ENCODE results near the gene CEP70. TPM values are rescaled to one million over a fixed set of nuclear protein-coding genes. Genes with fewer than 3 reads are reported as not detected.

CEP70 gene
- total RNA-seq, 2 experiments from 2014 or later: 9.3 to 11.4 TPM

DNA sequence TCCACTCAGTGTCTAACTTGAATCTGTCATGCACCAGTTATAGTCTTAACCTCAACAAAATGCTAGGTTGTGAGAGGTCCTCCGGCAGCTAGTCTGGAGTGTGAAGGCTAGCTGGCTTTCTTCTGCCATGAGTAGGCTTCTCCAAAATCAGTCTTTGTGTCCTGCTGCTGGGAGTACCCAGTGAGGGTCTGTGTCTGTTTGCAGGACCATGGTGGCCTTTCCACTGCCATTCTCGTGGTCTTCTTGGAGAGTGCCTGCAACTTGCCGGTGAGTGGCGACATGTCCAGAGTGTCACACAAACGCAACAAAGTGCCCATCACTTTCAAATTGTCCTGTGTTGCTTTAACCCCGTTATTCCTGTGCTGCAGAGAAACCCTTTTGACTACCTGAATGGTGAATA lies 125.6 kb downstream of the CEP70 start:
- Mint-ChIP-seq H3K4me3 (no peak overlapping the region), H3K9me3 (ENCODE audit: low read depth) (no peaks in the 10 kb centered on the region), H3K36me3 (ENCODE audit: low read depth) (no peaks in the 10 kb centered on the region), H3K4me1 (no peaks in the 10 kb centered on the region), H3K27ac (no peak overlapping the region), H3K27me3 (peaks cover 5% of the 10 kb centered on the region)
- ChIA-PET CTCF (interaction anchor here (1.1 kb wide), 1 partner anchor 448 kb away, joined by 5 read pairs; no protein-coding TSS in a partner anchor), POLR2A (no interaction called here)
- ATAC-seq: no peak
- DNase-seq: no peak
- intact Hi-C loops (cut with DNase I, micrococcal nuclease): no loop called here

DNA sequence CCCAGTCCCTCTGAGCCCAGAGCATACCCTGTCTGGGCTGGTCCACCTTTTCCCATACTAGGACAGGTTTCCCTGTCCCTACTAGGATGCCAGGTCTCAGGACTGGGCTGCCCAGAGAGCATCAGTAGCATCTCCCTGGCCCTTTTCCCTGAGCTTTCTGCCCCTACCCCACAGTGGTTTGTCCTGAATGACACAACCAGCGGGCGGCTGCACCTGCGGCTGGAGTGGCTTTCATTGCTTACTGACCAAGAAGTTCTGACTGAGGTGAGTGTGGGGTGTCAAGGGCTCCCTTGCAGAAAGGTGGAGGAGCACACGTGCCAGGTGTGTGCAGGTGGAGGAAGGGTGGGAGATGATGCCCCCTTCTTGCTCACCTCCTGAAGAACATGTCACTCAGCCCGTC lies 126.1 kb downstream of the CEP70 start:
- Mint-ChIP-seq H3K9me3 (ENCODE audit: low read depth) (no peaks in the 10 kb centered on the region), H3K4me1 (no peaks in the 10 kb centered on the region), H3K4me3 (no peak overlapping the region), H3K27ac (no peak overlapping the region), H3K36me3 (ENCODE audit: low read depth) (no peaks in the 10 kb centered on the region), H3K27me3 (peaks cover 5% of the 10 kb centered on the region)
- ChIA-PET POLR2A (no interaction called here), CTCF (interaction anchor here (1.1 kb wide), 1 partner anchor 448 kb away, joined by 5 read pairs; no protein-coding TSS in a partner anchor)
- DNase-seq: no peak
- no peak for ATAC-seq
- intact Hi-C loops (cut with DNase I, micrococcal nuclease): no loop called here

DNA sequence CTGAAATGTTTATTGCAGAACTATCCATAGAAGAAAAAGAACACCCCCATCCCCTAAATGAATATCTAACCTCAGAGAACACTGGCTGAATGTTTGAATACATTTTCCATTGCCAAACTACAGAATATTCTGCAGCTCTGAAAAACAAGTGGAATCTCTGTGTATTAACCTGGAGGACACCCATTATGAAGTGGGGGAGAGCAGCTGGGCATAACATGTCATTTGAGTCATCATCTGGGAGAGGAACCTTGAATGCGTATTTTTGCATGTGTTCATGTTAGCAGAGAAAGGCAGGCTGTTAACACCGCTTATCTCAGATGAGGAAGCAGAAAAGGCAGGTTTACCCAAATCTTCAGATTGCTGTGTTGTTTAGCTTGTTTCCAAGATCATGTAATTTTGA lies 128.1 kb downstream of the CEP70 start:
- ATAC-seq (no peak), DNase-seq (no peak)
- Mint-ChIP-seq H3K4me1 (no peaks in the 10 kb centered on the region), H3K36me3 (ENCODE audit: low read depth) (no peaks in the 10 kb centered on the region), H3K9me3 (ENCODE audit: low read depth) (no peaks in the 10 kb centered on the region), H3K27me3 (peaks cover 7% of the 10 kb centered on the region), H3K27ac (no peak overlapping the region), H3K4me3 (no peak overlapping the region)
- ChIA-PET CTCF (no interaction called here), POLR2A (no interaction called here)
- intact Hi-C loops (cut with DNase I, micrococcal nuclease): no loop called here

DNA sequence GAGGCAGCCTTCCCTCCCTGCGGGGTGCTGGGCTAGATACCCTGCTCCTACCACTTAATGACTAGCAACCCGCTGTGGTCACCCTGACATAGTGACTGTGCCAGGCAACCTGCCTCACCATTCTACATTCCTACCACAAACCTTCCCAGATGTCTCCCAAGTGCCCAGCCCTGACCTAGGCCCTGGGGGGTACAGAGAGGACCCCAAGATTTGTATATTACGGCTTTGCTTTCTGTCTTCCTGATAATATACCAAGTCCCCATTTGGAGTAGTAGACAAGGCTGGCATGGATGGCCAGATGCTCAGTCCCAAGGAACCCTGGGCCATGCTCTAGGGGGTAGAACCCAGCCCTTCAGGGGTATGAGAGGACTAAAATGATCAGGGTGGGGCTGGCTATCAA lies 128.6 kb downstream of the CEP70 start:
- DNase-seq (no peak), ATAC-seq (no peak)
- Mint-ChIP-seq H3K27me3 (peaks cover 7% of the 10 kb centered on the region), H3K36me3 (ENCODE audit: low read depth) (no peaks in the 10 kb centered on the region), H3K9me3 (ENCODE audit: low read depth) (no peaks in the 10 kb centered on the region), H3K4me1 (no peaks in the 10 kb centered on the region), H3K4me3 (no peak overlapping the region), H3K27ac (no peak overlapping the region)
- ChIA-PET CTCF (no interaction called here), POLR2A (no interaction called here)
- intact Hi-C loops (cut with DNase I, micrococcal nuclease): no loop called here

DNA sequence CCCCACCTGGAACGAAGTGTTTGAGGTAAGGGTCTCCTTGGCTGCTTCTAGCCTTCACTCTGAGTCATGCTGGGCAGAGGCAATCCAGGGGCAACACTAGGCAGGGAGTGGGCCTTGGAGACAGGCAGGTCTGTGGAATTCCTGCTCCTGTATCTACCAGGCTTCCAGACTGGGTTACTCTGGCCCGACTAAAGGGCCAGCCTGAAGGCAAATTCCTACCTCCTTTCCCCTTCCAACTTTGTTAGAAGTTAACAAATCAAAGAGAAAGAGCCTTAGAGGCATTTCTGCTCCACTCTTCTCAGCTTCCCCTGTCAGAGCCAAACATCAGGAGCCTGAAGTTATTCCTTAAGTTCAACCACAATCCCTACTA lies 129.6 kb downstream of the CEP70 start:
- CTCF ChIA-PET: no interaction called here
- H3K36me3 Mint-ChIP-seq (ENCODE audit: low read depth): no peaks in the 10 kb centered on the region

DNA sequence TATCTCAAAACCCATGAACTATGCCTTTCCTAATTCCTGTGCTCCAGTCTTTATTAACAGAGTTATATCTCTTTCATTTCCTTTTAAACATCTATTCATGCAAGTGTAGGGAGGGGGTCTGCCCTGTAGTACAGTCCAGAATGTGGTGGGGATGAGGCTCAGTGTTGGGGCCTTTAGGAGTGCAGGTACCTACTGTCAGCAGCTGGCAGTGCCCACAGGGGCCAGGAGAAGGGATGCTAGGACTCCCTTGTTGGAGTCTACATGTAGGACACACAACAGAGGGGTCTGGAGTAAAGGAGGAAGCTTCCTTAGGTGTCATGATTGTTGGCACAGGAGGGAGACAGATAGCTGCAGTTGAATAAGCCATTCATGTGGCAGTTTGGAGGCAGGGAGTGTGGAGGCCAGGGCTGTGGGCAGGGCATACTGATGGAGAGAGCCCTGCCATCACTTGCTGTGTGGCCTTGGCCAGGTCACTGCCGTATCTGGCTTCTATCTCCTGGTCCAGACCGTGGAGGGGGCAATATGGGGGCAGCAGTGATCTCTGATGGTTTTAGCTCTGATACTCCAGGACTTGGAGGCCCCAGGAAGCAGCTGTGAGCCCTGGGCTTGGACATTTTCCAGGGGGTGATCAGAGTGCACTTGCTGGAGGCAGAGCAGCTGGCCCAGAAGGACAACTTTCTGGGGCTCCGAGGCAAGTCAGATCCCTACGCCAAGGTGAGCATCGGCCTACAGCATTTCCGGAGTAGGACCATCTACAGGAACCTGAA lies 130.2 kb downstream of the CEP70 start:
- ChIA-PET CTCF (no interaction called here), POLR2A (no interaction called here)
- no peak for DNase-seq
- H3K36me3 Mint-ChIP-seq (ENCODE audit: low read depth): no peaks in the 10 kb centered on the region
- H3K27me3 Mint-ChIP-seq: peaks cover 7% of the 10 kb centered on the region
- ATAC-seq: no peak
- no peaks in the 10 kb centered on the region for H3K9me3 Mint-ChIP-seq (ENCODE audit: low read depth)
- no peak overlapping the region for H3K27ac Mint-ChIP-seq
- intact Hi-C loops (cut with DNase I, micrococcal nuclease): no loop called here
- H3K4me1 Mint-ChIP-seq: no peaks in the 10 kb centered on the region
- H3K4me3 Mint-ChIP-seq: no peak overlapping the region

More for the DNA sequence above, 129.6 kb downstream of the CEP70 start:
- Mint-ChIP-seq H3K9me3 (ENCODE audit: low read depth) (no peaks in the 10 kb centered on the region), H3K4me1 (no peaks in the 10 kb centered on the region), H3K4me3 (no peak overlapping the region), H3K27me3 (peaks cover 7% of the 10 kb centered on the region), H3K27ac (no peak overlapping the region)
- intact Hi-C loops (cut with DNase I, micrococcal nuclease): no loop called here
- DNase-seq: no peak
- no peak for ATAC-seq
- POLR2A ChIA-PET: no interaction called here

DNA sequence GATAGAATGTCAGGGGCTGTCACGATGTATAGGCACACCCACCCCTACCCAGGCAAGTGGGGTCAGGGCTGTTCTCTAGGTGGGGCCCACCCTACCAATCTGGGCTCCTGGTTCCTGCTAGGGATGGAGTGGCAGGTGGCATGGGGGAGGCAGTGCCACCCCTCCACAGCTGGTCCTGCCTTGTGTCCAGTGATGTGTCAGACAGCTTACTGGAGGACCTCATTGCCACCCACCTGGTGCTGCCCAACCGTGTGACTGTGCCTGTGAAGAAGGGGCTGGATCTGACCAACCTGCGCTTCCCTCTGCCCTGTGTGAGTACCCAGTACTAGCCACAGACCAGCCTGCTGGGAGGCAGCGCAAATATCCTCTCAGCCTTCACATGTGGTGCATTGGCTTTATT lies 132.2 kb downstream of the CEP70 start:
- Mint-ChIP-seq H3K4me3 (no peak overlapping the region), H3K9me3 (ENCODE audit: low read depth) (no peaks in the 10 kb centered on the region), H3K4me1 (no peaks in the 10 kb centered on the region), H3K27me3 (peaks cover 5% of the 10 kb centered on the region), H3K36me3 (ENCODE audit: low read depth) (no peaks in the 10 kb centered on the region), H3K27ac (no peak overlapping the region)
- CTCF ChIA-PET: no interaction called here
- no peak for ATAC-seq
- intact Hi-C loops (cut with DNase I, micrococcal nuclease): no loop called here
- no peak for DNase-seq
- POLR2A ChIA-PET: no interaction called here

DNA sequence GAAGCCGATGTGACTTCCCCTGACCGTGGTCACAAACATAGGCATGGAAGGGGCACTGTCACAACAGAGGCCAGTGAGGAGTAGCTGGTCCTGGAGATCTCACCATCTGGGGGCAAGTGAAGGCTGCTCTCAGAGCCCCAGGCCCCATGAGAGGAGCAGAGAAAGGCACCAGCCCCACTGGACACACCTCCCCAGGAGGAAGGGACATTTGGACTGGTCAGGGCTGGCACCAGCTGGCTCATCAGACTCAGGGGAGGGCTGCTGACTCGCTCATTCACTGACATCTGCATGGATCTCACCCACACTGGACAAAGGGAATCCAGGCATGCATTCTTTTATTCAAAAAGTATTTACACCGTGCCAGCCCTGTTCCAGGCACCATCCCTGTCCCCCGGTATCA lies 132.8 kb downstream of the CEP70 start:
- no peaks in the 10 kb centered on the region for H3K9me3 Mint-ChIP-seq (ENCODE audit: low read depth)
- peaks cover 5% of the 10 kb centered on the region for H3K27me3 Mint-ChIP-seq
- ChIA-PET POLR2A (no interaction called here), CTCF (no interaction called here)
- H3K27ac Mint-ChIP-seq: no peak overlapping the region
- H3K4me1 Mint-ChIP-seq: no peaks in the 10 kb centered on the region
- no peak for ATAC-seq
- H3K36me3 Mint-ChIP-seq (ENCODE audit: low read depth): no peaks in the 10 kb centered on the region
- DNase-seq: no peak
- intact Hi-C loops (cut with DNase I, micrococcal nuclease): no loop called here
- no peak overlapping the region for H3K4me3 Mint-ChIP-seq

DNA sequence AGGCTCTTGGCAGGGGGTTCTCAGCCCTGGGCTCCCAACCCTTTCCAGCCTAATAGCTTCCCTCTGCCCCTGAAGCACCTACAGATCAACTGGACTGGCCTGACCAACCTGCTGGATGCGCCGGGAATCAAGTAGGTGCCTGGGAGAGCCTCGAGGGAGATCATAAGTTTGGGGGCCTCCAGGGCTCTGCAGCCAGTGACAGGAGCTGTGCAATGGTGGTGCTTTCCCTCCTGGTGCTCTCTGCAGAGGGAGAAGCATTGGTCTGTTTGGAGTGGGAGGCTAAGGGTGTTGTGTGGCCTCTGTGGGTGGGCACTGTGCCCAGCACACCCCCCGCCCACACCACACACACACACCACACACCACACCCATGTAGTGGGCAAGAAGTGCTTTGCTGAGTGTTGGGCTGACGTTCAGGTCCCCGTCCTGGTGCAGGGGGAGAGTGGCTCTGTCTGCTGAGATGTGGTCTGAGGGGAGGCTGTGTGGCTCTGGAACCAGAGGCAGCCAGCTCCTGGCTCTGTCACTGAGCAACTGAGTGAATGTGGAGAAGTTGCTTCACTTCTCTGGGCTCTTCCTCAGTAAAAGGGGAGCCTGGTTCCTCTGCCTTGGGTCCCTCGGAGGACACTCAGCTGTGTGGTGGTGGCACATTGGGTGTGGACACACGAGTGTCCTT lies 133.4 kb downstream of the CEP70 start:
- intact Hi-C loops (cut with DNase I, micrococcal nuclease): no loop called here
- no peak overlapping the region for H3K27ac Mint-ChIP-seq
- H3K9me3 Mint-ChIP-seq (ENCODE audit: low read depth): no peaks in the 10 kb centered on the region
- H3K36me3 Mint-ChIP-seq (ENCODE audit: low read depth): no peaks in the 10 kb centered on the region
- H3K4me3 Mint-ChIP-seq: no peak overlapping the region
- no peak for DNase-seq
- no peaks in the 10 kb centered on the region for H3K4me1 Mint-ChIP-seq
- ChIA-PET POLR2A (no interaction called here), CTCF (interaction anchor here (0.8 to 1.7 kb wide), 2 partner anchors 455 to 462 kb away, joined by 6 read pairs; no protein-coding TSS in a partner anchor)
- H3K27me3 Mint-ChIP-seq: peaks cover 5% of the 10 kb centered on the region
- ATAC-seq: no peak

DNA sequence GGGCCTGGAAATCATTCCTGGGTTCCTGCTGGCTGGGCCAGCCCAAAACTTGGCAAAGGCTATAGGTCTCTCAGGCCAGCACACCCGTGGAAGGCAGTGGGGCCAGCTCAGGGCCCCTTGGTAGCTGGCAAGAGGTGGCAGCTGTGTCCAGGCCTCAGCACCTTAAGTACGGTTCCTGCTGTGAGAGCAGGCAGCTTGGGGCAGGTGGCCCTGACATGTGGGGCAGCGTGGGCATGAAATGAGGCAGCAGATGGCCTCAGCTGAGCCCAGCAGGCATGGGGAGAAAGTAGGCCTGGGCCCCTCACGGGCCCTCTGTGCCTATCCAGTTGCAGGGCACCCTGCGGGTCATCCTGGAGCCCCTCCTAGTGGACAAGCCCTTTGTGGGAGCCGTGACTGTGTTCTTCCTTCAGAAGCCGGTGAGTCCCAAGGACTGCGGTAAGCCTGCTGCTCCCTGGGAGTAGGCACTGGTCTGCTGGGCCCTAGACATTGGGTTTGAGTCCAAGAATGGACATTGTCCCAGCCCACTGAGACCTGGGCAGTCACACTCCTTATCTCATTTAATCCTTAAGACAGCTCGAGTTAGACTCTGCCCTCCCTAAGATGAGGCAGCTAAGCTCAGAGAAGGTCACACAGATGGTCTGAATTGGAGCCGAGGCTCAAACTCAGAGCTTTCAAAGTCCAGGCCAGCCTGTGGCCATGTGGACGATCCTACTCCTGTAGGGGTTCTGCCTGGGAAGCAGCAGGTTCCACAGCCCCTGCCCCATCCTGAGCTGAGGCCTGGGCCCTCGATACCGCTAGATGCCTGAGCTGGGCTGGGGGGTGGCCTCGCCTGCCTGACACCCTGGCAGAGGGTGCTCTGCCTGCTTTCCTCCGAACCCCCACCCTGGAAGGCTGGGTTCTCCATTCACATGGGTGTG lies 134.2 kb downstream of the CEP70 start:
- Mint-ChIP-seq H3K9me3 (ENCODE audit: low read depth) (no peaks in the 10 kb centered on the region), H3K27ac (no peak overlapping the region), H3K4me1 (no peaks in the 10 kb centered on the region), H3K36me3 (ENCODE audit: low read depth) (no peaks in the 10 kb centered on the region), H3K27me3 (peaks cover 5% of the 10 kb centered on the region), H3K4me3 (no peak overlapping the region)
- ChIA-PET POLR2A (no interaction called here), CTCF (interaction anchor here (0.8 to 1.7 kb wide), 2 partner anchors 456 to 463 kb away, joined by 6 read pairs; no protein-coding TSS in a partner anchor)
- intact Hi-C loops (cut with DNase I, micrococcal nuclease): no loop called here
- no peak for ATAC-seq
- DNase-seq: no peak

DNA sequence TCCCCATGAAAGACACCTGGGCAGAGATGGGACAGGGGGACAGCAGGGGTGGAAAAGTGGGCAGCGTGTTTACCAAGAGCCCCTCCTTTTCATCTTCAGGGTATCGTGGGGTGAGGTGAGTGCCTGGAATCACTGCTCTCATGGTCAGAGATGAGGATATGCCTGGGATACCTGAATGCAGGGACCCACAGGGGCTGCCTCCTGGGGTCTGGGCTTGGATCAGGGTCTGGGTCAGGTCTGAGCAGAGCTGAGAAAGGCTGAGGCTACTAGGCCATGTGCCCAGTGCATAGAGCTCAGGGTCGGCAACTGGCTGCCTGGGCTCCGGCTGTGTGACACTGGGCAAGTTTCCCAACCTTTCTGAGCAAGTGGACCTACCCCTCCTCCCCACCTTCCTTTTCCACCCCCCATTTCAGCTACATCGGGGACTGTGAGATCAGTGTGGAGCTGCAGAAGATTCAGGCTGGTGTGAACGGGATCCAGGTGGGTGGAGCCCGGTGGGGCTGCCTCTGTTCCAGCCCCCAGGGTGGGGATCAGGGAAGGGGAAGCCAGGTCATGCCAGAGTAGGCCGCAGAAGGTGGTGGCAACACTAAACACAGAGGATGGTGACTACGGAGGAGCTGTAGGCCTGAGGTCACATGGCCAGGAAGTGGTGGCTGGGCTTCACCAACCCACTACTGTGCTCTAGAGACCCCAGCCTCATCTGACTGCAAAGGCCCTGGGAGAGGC lies 135.1 kb downstream of the CEP70 start:
- POLR2A ChIA-PET: no interaction called here
- DNase-seq: no peak
- CTCF ChIA-PET: interaction anchor here (0.5 to 1.7 kb wide), 2 partner anchors 86 to 457 kb away, joined by 5 to 6 read pairs; no protein-coding TSS in a partner anchor
- no peak overlapping the region for H3K27ac Mint-ChIP-seq
- no peaks in the 10 kb centered on the region for H3K36me3 Mint-ChIP-seq (ENCODE audit: low read depth)
- peaks cover 4% of the 10 kb centered on the region for H3K27me3 Mint-ChIP-seq
- no peaks in the 10 kb centered on the region for H3K9me3 Mint-ChIP-seq (ENCODE audit: low read depth)
- intact Hi-C loops (cut with DNase I, micrococcal nuclease): no loop called here
- ATAC-seq: no peak
- H3K4me3 Mint-ChIP-seq: no peak overlapping the region
- no peaks in the 10 kb centered on the region for H3K4me1 Mint-ChIP-seq

All from activated CD4-positive, alpha-beta T cell treated with anti-CD3 and anti-CD28 coated beads for 36 hours (primary cell).